ENCODE results near the gene TBL1Y. TPM values are rescaled to one million over a fixed set of nuclear protein-coding genes. Genes with fewer than 3 reads are reported as not detected.
A peak's percentile ranks its signal among the peaks of the same experiment; 100 is the strongest.

Gene TBL1Y
- total RNA-seq, 3 donors from 2014 or later: 0.20 to 0.25 TPM; not detected in 1

- H3K36me3 ChIP-seq (ENCODE audit: low read depth): no peaks in the 10 kb centered on the region
- TF ChIP-seq CTCF (IDR thresholded peaks at IDR 0.05): no peak
- ATAC-seq: no peak
- no peak overlapping the region for H3K4me3 ChIP-seq
- no peaks in the 10 kb centered on the region for H3K4me1 ChIP-seq (ENCODE audit: low read depth)
- no peaks in the 10 kb centered on the region for H3K9me3 ChIP-seq
- intact Hi-C loops (cut with DNase I, micrococcal nuclease): no loop called here
- DNase-seq: peak in 2 of 3 donors; percentile 27 to 33
Observed at GRCh38 chrY:6909118-6909521, 1.4 kb upstream of the TBL1Y start.

GRCh38 chrY:6909856-6910255, 641 bp upstream of the TBL1Y start:
- intact Hi-C loops (cut with DNase I, micrococcal nuclease): no loop called here
- Histone ChIP-seq H3K36me3 (ENCODE audit: low read depth) (no peaks in the 10 kb centered on the region), H3K9me3 (no peaks in the 10 kb centered on the region), H3K4me3 (no peak overlapping the region), H3K4me1 (ENCODE audit: low read depth) (no peaks in the 10 kb centered on the region)
- TF ChIP-seq CTCF (IDR thresholded peaks at IDR 0.05): no peak
- no peak for ATAC-seq
- DNase-seq: peak in 2 of 3 donors; percentile 14 to 29

- H3K9me3 ChIP-seq: no peaks in the 10 kb centered on the region
- no peak within 1 kb of the TSS for H3K4me3 ChIP-seq
- no peak for ATAC-seq
- H3K36me3 ChIP-seq (ENCODE audit: low read depth): no peaks in the 10 kb centered on the region
- DNase-seq: peak in 2 of 3 donors; percentile 14 to 38
- no peaks in the 10 kb centered on the region for H3K4me1 ChIP-seq (ENCODE audit: low read depth)
- intact Hi-C loops (cut with DNase I, micrococcal nuclease): no loop called here
- no peak for TF ChIP-seq CTCF (IDR thresholded peaks at IDR 0.05)
Observed at GRCh38 chrY:6911253-6911881, 870 bp downstream of the TBL1Y start, which contains the start of gene AMELY. TSS of gene AMELY (minus strand) at chrY:6911752. CDS start at chrY:6872608, 39,144 bp downstream.

GRCh38 chrY:6913362-6913761, 2.9 kb downstream of the TBL1Y start:
- no peaks in the 10 kb centered on the region for H3K9me3 ChIP-seq
- H3K4me3 ChIP-seq: no peak overlapping the region
- intact Hi-C loops (cut with DNase I, micrococcal nuclease): no loop called here
- no peak for TF ChIP-seq CTCF (IDR thresholded peaks at IDR 0.05)
- no peaks in the 10 kb centered on the region for H3K36me3 ChIP-seq (ENCODE audit: low read depth)
- no peaks in the 10 kb centered on the region for H3K4me1 ChIP-seq (ENCODE audit: low read depth)
- ATAC-seq (no peak), DNase-seq (no peak)

GRCh38 chrY:6921061-6921460, 10.6 kb downstream of the TBL1Y start:
- DNase-seq (no peak), ATAC-seq (no peak)
- Histone ChIP-seq H3K4me3 (no peak overlapping the region), H3K4me1 (ENCODE audit: low read depth) (no peaks in the 10 kb centered on the region), H3K36me3 (ENCODE audit: low read depth) (no peaks in the 10 kb centered on the region), H3K9me3 (no peaks in the 10 kb centered on the region)
- no peak for TF ChIP-seq CTCF (IDR thresholded peaks at IDR 0.05)
- intact Hi-C loops (cut with DNase I, micrococcal nuclease): no loop called here
